ENCODE results near the gene GALNT10.

- TF ChIP-seq CTCF (conservative IDR thresholded peaks at IDR 0.05; ENCODE audit: low read depth in 2 of 2) (no peak), EZH2phosphoT487 (IDR thresholded peaks at IDR 0.05; ENCODE audit: unreplicated experiment) (no peak), POLR2AphosphoS5 (IDR thresholded peaks at IDR 0.05; ENCODE audit: low read depth) (no peak), EZH2 (IDR thresholded peaks at IDR 0.05; ENCODE audit: low read depth, unreplicated experiment) (no peak), JUNB (IDR thresholded peaks at IDR 0.05; ENCODE audit: unreplicated experiment) (no peak)
Observed at GRCh38 chr5:154345255-154345952, 154.9 kb downstream of the GALNT10 start.

Measured in GM23338 (cell line).